ENCODE data around the gene TMEM168.

Gene TMEM168

GRCh38 chr7:112726076-112726475 lies 64.1 kb downstream of the TMEM168 start:
- DNase-seq (ENCODE audit: extremely low read depth in 1 of 2, low read depth in 1 of 2): no peak

GRCh38 chr7:112723416-112723815 lies 66.8 kb downstream of the TMEM168 start:
- no peak for DNase-seq (ENCODE audit: extremely low read depth in 1 of 2, low read depth in 1 of 2)

GRCh38 chr7:112721366-112721765 lies 68.8 kb downstream of the TMEM168 start:
- no peak for DNase-seq (ENCODE audit: extremely low read depth in 1 of 2, low read depth in 1 of 2)

GRCh38 chr7:112715525-112715924 lies 74.7 kb downstream of the TMEM168 start:
- DNase-seq (ENCODE audit: extremely low read depth in 1 of 2, low read depth in 1 of 2): no peak

- DNase-seq (ENCODE audit: extremely low read depth in 1 of 2, low read depth in 1 of 2): no peak
These were observed 75.3 kb downstream of the TMEM168 start for GRCh38 chr7:112714917-112715316.
